Measurements from ENCODE around the gene ENAH.

- TF ChIP-seq TAF1 (IDR thresholded peaks at IDR 0.05; ENCODE audit: borderline replicate concordance, insufficient read depth, low read length) (no peak), POLR2AphosphoS5 (IDR thresholded peaks at IDR 0.05; ENCODE audit: low read depth, low read length) (no peak)
Measured at GRCh38 chr1:225645194-225645895, 7.6 kb downstream of the ENAH start.
